ENCODE results near the gene ZMYND10. TPM values are rescaled to one million over a fixed set of nuclear protein-coding genes. Genes with fewer than 3 reads are reported as not detected.

ZMYND10 gene
- polyA plus RNA-seq, 1 of the 3 experiments (the other 2 are of a cell fraction) = 0.95 TPM

DNA sequence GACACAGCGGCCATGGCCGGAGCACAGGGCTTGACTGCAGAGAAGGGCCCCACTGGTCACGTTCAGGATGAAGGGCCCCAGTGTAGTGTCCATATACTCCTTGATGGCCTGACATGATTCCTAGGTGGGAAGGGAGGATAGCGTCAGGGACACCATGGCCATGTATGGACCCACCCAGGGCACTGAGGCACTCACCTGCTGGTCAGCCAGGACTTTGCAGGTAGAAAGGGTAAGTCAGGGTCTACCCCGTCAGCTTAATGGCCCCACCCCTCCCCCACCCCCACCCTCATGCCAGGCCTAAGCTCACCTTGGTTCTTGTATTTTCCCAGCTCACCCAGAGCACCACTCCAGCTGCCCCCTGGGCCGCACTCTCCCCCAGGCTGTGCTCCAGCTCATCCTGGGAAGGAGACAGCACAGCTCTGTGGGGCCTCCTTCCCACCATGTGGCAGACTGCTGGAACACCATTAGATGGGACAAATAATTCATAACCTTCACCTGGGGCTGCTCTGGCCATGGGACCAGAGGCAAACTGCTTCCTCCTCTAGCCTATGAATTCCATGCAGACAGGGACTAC is 44.8 kb downstream of the ZMYND10 start:
- H2AFZ ChIP-seq (ENCODE audit: low read depth) = no peak overlapping the region
- TF ChIP-seq RCOR1 (IDR thresholded peaks at IDR 0.05; ENCODE audit: low read length) = no peak
- TF ChIP-seq GATA2 (CRISPR knock-in tag; IDR thresholded peaks at IDR 0.05) = no peak
- TF ChIP-seq CTCF (IDR thresholded peaks at IDR 0.05) = no peak
- TF ChIP-seq USF2 (IDR thresholded peaks at IDR 0.05; ENCODE audit: borderline replicate concordance, low read depth, low read length) = no peak
- TF ChIP-seq RAD21 (IDR thresholded peaks at IDR 0.05; ENCODE audit: low read length) = no peak
- no peak for TF ChIP-seq EP300 (IDR thresholded peaks at IDR 0.05; ENCODE audit: borderline replicate concordance in 1 of 2, low read depth in 1 of 2, low read length in 1 of 2)
- no peak for TF ChIP-seq TEAD4 (IDR thresholded peaks at IDR 0.05; ENCODE audit: borderline replicate concordance, insufficient read depth)
- no peak for TF ChIP-seq POLR2AphosphoS5 (IDR thresholded peaks at IDR 0.05; ENCODE audit: low read depth, low read length)
- TF ChIP-seq YY1 (IDR thresholded peaks at IDR 0.05; ENCODE audit: low read depth) = no peak
- TF ChIP-seq FOXJ3 (CRISPR knock-in tag; IDR thresholded peaks at IDR 0.05) = no peak
- TF ChIP-seq CHD2 (IDR thresholded peaks at IDR 0.05; ENCODE audit: low read length, partially characterized antibody) = no peak
- H3K9ac ChIP-seq = no peak overlapping the region
- WGBS (ENCODE audit: low lambda C conversion rate) = 100% methylated on average over 2 of the region's 6 CpGs
- CTCF ChIA-PET = interaction anchor here (1.0 to 7.7 kb wide), 2 partner anchors 19 to 41 kb away, joined by 3 to 45 read pairs; no protein-coding TSS in a partner anchor
- no peak overlapping the region; a peak in 1 of 4 replicates for H3K27ac ChIP-seq (ENCODE audit: low read depth in 2 of 2, low read length in 1 of 2)
- peaks cover 0 to 6% of the 10 kb centered on the region in 2 experiments for H3K36me3 ChIP-seq (replicated peaks in 1 of 2; ENCODE audit: control insufficient read depth in 1 of 2, insufficient read depth in 2 of 2, low read length in 1 of 2)
- H3K4me1 ChIP-seq (ENCODE audit: control insufficient read depth in 1 of 2, insufficient read depth in 2 of 2, low read depth in 1 of 2, low read length in 1 of 2) = peaks cover 10 to 38% of the 10 kb centered on the region in 2 experiments; a peak in 2 of 4 replicates
- no peaks in the 10 kb centered on the region for H3F3A ChIP-seq (replicated peaks; ENCODE audit: insufficient read depth)
- H4K20me1 ChIP-seq (ENCODE audit: insufficient read depth) = no peaks in the 10 kb centered on the region
- H3K79me2 ChIP-seq (ENCODE audit: insufficient read depth) = peaks cover 7% of the 10 kb centered on the region; the same call in 1 of the 2 replicates
- peak overlapping the region; percentile 86 for H3K4me2 ChIP-seq
- POLR2A ChIA-PET = interaction anchor here (0.7 kb wide), 1 partner anchor 23 kb away, joined by 3 read pairs; no protein-coding TSS in a partner anchor
- no peak for DNase-seq
- H3K4me3 ChIP-seq (ENCODE audit: low read depth in 2 of 2, low read length in 1 of 2) = no peak overlapping the region
- no peaks in the 10 kb centered on the region for H3K9me2 ChIP-seq
- no peaks in the 10 kb centered on the region for H3K9me3 ChIP-seq
- no peaks in the 10 kb centered on the region for H3K27me3 ChIP-seq (ENCODE audit: insufficient read depth)

DNA sequence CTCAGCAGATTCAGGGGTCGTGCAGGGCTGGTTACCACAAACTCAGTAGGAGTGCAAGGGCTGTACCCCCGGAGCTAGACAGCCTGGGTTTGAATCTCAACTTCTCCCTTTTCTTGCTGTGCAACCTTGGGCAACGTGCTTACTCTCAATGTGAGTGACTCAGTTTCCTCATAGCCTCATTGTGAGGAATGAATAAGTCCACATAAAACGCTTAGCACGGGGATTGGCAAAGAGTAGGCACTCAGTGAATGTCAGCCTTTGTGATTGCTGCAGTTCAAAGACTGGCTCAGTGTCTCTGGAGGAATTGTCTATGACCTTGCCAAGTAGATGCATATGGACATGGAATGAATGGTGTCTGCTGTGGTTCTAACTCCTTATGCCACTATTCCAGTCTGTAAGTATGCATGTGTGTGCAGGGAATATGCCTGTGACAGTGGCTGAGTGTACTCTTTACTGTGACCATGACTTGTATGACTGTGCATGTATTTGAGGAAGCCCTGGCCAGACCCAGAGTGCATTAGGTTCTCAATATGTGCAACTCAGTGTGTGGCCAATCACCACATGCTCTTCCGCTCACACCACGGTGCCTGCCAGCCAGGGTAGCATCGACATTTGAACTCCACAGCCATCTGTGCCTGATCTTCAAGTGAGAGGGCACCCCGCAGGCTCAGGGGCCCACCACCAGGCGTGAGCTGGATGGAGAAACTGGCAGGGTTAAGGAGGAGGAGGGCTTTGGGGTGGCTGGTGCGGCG is 45.4 kb downstream of the ZMYND10 start:
- H3K79me2 ChIP-seq (ENCODE audit: insufficient read depth) = peaks cover 7% of the 10 kb centered on the region; the same call in 1 of the 2 replicates
- H3K4me3 ChIP-seq (ENCODE audit: low read depth in 2 of 2, low read length in 1 of 2) = peak overlapping the region; percentile 52 to 66
- peak overlapping the region; percentile 54 to 79; a peak in 3 of 4 replicates for H3K27ac ChIP-seq (ENCODE audit: low read depth in 2 of 2, low read length in 1 of 2)
- POLR2A ChIA-PET = interaction anchor here (0.7 to 1.6 kb wide), 6 partner anchors 15 to 48 kb away, joined by 3 to 6 read pairs (median 4); partner anchors contain the start of gene TUSC2
- no peak for DNase-seq
- peak overlapping the region; percentile 80 for H2AFZ ChIP-seq (ENCODE audit: low read depth)
- H3K9ac ChIP-seq = peak overlapping the region; percentile 62
- H4K20me1 ChIP-seq (ENCODE audit: insufficient read depth) = no peaks in the 10 kb centered on the region
- peaks cover 10 to 38% of the 10 kb centered on the region in 2 experiments; a peak in 2 of 4 replicates for H3K4me1 ChIP-seq (ENCODE audit: control insufficient read depth in 1 of 2, insufficient read depth in 2 of 2, low read depth in 1 of 2, low read length in 1 of 2)
- peak overlapping the region; percentile 86 for H3K4me2 ChIP-seq
- no peaks in the 10 kb centered on the region for H3F3A ChIP-seq (replicated peaks; ENCODE audit: insufficient read depth)
- no peaks in the 10 kb centered on the region for H3K9me2 ChIP-seq
- H3K9me3 ChIP-seq = no peaks in the 10 kb centered on the region
- H3K27me3 ChIP-seq (ENCODE audit: insufficient read depth) = no peaks in the 10 kb centered on the region
- peaks cover 0 to 6% of the 10 kb centered on the region in 2 experiments for H3K36me3 ChIP-seq (replicated peaks in 1 of 2; ENCODE audit: control insufficient read depth in 1 of 2, insufficient read depth in 2 of 2, low read length in 1 of 2)
- 55% methylated on average over 8 of the region's 12 CpGs for WGBS (ENCODE audit: low lambda C conversion rate)
- CTCF ChIA-PET = interaction anchor here (1.0 to 7.7 kb wide), 7 partner anchors 11 to 71 kb away, joined by 3 to 45 read pairs (median 4); partner anchors contain the start of gene LSMEM2
- TF ChIP-seq EP300 (IDR thresholded peaks at IDR 0.05; ENCODE audit: borderline replicate concordance in 1 of 2, low read depth in 1 of 2, low read length in 1 of 2) (no peak), FOSL2 (IDR thresholded peaks at IDR 0.05; ENCODE audit: borderline replicate concordance, low read depth) (no peak), RFX5 (IDR thresholded peaks at IDR 0.05; ENCODE audit: low read length) (no peak), ELF1 (IDR thresholded peaks at IDR 0.05) (no peak), CHD2 (IDR thresholded peaks at IDR 0.05; ENCODE audit: low read length, partially characterized antibody) (no peak), MXI1 (IDR thresholded peaks at IDR 0.05; ENCODE audit: low read depth, low read length) (no peak), NRF1 (IDR thresholded peaks at IDR 0.05; ENCODE audit: low read depth, low read length) (no peak), CTCF (IDR thresholded peaks at IDR 0.05) (no peak), FOXM1 (IDR thresholded peaks at IDR 0.05; ENCODE audit: low read depth) (no peak), TCF12 (IDR thresholded peaks at IDR 0.05) (no peak), TAF1 (IDR thresholded peaks at IDR 0.05; ENCODE audit: borderline replicate concordance, low read depth, low read length) (no peak), JUND (IDR thresholded peaks at IDR 0.05) (no peak), YY1 (IDR thresholded peaks at IDR 0.05; ENCODE audit: low read depth) (no peak)

All from SK-N-SH (cell line).